ENCODE data around the gene BRAF.
"Not testable (repeated sequence)": the region's sequence is repeated elsewhere in the genome, so short reads cannot be mapped to it uniquely, and the experiment has no call there.

The BRAF gene

DNA sequence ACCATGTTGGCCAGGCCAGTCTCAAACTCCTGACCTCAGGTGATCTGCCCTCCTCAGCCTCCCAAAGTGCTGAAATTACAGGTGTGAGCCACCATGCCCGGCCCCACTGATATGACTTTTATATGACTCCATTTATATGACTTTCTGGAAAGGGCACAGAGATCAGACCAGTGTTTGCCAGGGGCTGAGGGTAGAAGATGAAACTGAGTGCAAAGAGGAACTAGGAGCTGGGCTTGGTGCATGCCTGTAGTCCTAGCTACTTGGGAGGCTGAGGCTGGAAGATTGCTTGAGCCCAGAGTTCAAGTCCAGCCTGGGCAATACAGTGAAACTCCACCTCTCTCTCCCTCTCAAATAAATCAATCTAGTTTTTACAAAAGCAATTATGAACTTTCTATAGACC lies 7.5 kb downstream of the BRAF start:
- no peak for DNase-seq

DNA sequence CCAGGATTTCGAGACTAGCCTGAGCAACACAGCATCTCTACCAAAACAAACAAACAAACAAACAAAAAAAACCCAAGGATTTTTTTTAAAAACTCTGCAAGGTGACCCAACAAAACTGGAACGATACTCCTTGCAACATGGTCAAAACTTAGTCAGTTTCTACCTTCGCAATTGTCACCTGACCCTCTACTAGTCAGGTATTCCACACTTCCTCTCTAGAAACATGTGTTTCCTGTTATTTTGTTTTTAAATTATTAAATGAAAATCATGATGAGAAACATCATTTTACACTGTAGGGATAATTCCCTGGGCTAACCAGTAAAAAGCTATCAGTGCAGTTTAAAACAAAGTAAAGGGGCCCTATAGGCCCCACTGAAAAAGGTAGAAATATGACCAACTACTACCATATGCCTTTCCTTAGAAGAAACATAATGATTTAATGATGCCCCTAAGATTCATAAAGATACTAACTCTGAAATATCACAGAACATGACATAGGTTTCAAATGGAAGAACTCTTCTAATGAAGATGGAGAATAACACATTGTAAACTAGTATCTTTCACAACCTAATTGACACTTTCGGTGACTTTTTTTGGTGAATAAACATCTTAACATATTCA lies 8.7 kb downstream of the BRAF start:
- DNase-seq, result no peak

DNA sequence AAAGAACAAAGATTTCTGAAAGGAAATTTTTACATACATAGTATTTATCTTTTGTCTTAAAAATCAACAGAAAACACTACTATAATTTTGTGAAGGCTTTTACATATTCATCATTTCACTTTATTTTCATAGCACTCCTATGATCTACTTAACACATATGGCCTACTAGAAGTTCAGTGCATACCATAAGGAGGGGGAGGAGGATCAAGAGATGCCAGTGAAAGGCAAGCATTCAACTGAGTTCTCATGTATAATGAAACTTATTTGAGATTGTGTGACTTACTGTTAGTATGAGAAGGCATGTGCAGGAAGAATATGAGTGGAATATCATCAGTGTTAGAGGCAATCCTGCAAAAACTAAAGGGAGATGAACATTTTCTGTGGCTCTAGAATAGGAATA lies 10.6 kb downstream of the BRAF start:
- DNase-seq, result no peak

DNA sequence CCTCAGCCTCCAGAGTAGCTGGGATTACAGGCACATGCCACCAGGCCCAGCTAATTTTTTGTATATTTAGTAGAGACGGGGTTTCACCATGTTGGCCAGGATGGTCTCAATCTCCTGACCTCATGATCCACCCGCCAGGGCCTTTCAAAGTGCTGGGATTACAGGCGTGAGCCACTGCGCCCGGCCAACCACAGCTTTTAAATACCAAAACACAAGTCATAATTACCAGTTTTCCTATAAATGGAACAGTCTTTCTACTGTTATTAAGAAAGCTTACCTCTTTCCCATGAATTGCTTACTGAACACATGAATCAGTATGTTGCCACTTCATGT lies 11.2 kb downstream of the BRAF start:
- not testable (repeated sequence) for DNase-seq

DNA sequence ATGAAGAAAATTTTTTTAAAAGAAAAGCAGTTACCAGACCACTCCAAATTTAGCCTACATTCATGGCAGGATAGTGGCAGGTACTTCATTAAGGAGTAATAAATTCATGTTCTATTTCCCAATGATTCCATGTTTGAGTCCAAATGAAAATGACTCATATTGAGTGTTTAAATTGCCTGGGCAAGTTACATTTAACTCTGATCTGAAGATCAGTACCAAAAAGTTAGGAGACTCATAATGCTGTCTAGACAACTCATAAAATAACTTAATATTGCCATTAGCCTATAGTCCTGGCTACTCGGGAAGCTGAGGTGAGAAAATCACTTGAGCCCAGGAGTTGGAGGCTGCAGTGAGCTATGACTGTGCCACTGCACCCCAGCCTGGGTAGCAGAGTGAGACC lies 13.0 kb downstream of the BRAF start:
- no peak for DNase-seq

DNA sequence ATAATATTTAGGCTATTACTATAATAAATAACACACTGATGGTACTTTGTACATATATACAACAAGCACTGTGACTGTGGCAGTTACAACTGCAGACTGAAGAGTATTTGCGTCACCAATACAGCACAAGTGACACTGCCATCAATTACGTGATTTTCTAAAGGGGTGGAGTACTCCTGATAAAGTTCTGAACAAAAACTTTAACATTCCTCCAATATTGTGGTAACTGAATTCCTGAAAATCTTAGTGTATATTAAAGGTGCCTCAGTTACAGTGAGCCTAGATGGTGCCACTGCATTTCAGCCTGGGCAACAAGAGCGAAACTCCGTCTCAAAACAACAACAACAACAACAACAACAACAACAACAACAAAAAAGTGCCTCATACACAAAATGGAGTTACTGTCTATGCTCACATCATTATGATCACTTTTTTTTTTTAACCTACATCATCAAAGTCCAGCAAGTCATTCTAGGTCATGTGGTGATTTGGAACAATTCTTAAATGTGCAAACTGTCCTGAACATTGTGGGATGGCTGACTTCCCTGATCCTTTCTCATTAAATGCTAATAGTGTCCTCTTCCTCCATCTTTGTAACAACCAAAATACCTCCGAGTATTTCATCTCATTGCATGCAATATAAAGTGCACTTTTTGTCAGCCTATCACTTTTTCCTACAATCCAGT lies 15.1 kb downstream of the BRAF start:
- no peak for DNase-seq

DNA sequence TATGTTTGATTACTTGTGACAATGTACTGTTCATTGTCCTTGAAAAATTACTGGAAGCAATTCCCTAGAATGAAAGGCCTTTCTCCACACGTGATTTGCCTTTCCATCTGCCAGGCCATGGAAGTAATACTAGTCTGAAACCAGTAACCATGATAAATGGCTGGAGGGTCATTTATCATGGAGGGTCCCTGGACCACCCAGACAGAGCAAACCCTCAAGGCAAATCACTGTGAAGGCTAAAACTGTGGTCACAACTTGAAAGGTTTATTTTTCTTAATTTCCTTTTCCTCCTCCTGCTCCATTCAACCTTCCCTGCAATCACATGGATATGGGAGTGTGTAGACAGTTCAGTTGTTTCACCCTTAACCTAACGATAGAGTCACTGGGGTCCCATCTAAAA lies 16.4 kb downstream of the BRAF start:
- no peak for DNase-seq

DNA sequence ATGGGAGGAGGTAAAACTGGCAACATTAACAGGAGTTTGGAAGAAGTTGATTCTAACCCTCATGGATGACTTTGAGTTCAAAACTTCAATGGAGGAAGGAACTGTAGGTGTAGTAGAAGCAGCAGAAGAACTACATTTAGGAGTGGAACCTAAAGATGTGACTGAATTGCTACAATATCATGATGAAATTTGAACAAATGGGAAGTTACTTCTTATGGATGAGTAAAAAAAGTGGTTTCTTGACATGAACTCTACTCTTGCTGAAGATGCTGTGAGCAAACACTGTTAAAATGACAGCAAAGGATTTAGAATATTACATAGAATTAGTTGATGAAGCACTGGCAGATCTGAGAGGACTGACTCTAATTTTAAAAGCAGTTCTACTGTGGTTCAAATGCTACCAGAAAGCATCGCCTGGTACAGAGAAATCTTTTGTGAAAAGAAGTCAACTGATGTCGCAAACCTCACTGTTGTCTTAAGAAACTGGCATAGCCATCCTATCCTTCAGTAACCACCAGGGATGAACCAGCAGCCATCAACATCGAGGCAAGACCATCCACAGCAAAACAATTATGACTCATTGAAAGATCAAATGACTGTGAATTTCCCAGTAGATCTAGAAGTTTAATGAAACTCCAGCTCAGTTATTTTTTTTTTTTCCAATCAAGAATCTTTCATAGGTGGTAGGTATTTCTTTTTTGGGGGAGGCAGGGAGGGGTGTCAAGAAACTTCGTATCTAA lies 20.8 kb downstream of the BRAF start:
- no peak for DNase-seq

DNA sequence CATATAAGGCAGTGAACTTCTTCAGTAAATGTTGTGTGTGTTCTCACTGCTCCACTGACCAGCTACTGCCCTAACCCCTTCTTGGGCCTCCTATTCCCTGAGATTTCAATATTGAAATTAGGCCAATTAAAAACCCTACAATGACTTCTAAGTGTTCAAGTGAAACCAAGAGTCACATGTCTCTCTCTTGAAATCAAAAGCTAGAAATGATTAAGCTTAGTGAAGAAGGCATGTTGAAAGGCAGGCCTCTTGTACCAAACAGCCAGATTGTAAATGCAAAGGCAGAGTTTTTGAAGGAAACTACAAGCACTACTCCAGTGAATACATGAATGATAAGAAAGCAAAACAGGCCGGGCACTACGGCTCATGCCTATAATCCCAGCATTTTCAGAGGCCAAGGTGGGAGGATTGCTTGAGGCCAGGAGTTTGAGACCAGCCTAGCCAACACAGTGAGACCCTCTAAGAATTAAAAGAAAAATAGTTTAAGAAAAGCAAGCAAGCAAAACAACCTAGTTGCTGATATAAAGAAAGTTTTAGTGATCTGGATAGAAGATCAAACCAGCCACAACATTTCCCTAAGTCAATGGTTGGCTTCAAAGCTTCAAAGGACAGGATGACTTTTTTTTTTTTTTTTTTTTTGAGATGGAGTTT lies 22.3 kb downstream of the BRAF start:
- peak; percentile 40 for DNase-seq

DNA sequence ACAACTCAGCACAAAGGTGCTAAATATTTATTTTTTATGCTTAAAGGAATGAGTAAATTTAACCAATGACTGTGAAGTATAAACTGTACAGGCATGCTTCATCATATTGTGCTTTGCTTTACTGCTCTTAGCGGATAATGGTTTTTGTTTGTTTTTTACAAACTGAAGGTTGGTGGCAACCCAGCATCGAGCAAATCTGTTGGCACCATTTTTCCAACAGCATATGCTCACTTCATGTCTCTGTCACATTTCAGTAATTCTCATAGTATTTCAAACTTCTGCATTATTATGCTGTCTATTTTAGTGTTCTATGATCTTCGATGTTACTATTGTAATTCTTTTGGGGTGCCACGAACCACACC lies 22.8 kb downstream of the BRAF start:
- DNase-seq, result no peak

DNA sequence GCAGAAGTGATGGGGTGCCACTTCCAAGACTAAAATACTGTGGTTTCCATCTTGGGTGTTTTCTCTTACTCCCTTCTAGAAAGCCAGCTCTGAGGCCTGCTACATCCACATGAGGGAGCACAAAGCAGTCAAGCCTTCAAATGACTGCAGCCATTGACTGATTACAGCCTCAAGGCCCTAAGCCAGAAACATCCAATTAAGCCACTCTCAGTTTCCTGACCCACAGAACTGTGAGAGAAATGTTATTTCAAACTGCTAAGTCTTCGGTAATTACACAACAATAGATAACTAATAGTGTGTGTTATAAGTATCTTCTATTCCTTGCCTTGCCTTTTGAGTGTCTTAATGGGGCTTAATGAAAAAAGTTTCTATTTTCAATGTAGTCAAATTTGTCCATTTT lies 24.8 kb downstream of the BRAF start:
- DNase-seq, result no peak

DNA sequence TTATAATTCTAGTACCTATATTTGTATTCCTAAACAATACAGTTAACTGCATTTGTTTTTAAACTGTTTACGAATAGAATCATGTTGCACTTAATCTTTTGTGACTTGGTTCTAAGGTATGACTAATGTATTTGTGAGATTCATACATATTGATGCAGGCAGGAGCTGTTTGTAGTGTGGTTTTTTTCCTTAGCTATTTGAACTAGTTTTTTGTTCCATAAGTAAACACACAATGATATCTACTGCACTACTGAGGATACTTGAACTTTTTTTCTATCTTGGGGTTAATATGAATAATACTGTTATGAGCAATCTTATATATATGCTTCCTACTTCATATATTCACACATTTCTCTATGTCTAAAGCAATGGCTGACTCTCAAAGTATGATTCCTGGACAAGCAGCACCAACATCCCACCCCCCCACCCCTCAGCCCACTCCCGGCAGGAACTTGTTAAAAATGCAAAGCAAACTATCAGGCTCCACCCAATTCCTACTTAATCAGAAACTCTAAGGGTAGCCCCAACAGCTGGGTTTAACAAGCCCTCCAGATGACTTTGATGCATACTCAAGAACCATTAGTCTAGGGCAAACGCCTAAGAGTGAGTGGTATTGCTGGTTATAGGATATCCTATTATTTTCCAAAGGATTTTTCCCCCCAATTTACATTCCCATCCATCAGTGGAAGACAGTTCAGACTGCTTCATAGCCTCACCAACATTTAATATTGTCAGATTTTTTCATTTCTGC lies 25.8 kb downstream of the BRAF start:
- DNase-seq, result no peak

DNA sequence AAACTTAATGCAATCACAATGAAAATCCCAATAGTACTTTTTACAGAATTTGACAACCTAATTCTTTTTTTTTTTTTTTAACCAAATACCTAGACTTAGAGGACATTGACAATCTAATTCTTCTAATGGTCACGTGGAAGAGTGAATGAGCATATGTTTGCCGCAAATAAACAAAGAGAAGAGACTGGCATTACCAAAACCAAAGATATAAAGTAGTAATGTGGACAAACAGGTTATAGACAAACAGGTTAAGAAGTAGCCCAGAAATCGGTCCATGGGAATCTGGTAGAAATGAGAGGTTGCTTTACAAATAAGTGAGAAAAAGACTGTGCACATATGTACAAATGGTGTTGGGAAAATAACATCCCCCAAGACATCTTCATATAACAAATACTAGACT lies 27.7 kb downstream of the BRAF start:
- no peak for DNase-seq

DNA sequence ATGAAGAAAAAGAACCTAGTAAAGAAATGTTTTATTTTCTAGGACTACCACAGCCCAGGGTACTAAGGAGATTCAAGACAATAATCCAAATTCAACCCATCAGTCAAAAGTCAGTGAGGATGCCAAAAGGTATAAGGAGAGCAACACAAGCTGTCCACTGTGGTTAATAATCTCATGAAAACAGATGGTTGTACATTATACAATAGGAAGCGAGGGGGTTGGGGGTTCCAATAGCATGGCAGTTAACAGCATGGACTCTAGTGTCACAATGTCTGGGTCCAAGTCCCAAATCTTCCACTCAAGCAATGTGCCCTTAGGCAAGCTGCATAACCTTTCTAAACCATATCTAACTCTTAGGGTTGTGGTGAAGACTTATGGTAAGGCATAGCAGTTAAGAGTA lies 35.1 kb downstream of the BRAF start:
- DNase-seq, result no peak

DNA sequence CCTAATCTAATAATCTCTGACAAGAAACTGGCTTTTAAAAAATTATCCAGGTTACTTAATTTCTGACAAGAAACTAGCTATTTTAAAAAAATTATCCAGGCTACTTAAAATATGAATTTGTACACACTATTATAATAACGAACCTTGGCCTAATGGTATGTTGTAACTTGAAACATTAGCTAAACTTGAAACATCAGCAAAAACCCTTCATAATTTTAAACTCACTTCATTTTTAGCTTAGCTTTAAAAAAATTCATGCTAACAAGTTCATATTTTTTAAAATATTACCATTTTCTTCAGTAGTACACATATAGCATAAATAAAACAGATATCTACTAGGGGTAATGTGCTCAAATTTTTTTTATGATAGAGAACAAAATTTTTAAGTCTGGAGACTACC lies 35.6 kb downstream of the BRAF start:
- no peak for DNase-seq

DNA sequence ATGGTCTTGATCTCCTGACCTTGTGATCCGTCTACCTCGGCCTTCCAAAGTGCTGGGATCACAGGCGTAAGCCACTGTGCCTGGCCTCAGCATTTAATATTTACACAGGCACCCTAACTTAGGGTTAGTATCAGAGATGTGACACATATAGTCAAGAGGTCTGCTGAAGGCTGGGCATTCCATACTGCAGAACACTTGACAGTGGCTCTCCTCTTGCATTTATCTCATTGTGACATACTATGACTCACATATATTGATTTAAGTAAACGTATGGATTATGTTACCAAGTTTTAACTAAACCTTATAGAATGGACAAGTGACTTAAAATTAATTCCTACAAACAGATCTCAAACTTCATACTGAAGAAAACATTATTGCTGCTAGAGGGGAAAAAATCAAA lies 36.6 kb downstream of the BRAF start:
- DNase-seq, result no peak

DNA sequence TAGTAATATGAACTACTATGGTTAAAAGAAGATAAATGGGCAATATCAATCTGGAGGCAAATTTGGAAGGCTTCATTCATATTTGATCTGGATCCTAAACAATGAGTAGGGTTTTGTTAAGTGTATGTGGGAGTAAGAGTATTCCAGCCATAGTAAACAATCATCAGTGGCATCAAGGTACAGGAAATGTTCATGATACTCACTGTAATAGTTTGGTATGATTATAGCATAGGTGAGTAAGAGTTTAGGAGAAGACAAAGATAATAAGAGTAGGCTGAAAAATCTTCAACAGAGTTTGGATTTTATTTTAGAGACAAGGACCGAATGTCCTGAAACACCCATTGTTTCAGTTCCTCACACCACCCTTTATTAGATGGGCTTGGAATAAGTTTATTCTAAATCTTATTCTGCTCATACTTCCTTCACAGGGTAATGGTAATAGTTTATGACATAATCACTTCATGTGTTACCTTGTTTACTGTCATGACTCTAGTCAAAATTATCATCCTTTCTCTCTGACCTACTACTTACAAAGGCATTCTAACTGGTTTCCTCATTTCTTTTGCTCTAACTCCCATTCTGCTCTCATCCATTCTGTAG lies 38.9 kb downstream of the BRAF start:
- DNase-seq, result no peak

DNA sequence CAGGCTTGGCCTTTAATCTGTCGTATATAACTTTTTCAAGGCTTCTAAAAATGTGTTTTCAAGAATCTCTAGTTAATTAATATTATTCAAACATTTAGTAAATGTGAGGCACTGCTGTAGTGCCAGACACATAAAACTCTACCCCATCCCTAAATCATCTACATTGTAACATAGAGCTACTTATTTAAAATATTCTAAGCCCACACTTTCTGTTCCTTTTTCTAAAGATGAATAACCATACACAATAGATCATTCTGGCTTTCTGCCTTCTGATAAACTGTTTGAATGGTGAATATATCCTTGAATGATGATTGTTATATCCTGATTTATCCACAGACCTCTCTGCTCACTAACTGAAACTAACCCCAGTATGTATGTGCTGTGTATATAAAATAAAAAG lies 41.4 kb downstream of the BRAF start:
- no peak for DNase-seq

DNA sequence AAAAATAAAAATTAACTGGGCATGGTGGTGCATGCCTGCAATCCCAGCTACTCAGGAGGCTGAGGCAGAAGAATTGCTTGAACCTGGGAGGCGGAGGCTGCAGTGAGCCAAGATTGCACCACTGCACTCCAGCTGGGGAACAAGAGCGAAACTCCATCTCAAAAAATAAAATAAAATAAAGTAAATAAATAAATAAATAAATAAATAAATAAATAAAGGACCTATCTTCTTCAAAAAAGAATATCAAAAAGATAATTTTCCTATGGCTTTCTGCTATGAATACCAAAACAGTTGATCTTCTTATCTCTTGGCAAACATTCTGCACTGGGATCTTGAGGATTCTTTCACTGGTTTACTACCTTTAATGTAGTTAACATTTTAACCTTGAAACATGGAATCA lies 41.9 kb downstream of the BRAF start:
- not testable (repeated sequence) for DNase-seq

DNA sequence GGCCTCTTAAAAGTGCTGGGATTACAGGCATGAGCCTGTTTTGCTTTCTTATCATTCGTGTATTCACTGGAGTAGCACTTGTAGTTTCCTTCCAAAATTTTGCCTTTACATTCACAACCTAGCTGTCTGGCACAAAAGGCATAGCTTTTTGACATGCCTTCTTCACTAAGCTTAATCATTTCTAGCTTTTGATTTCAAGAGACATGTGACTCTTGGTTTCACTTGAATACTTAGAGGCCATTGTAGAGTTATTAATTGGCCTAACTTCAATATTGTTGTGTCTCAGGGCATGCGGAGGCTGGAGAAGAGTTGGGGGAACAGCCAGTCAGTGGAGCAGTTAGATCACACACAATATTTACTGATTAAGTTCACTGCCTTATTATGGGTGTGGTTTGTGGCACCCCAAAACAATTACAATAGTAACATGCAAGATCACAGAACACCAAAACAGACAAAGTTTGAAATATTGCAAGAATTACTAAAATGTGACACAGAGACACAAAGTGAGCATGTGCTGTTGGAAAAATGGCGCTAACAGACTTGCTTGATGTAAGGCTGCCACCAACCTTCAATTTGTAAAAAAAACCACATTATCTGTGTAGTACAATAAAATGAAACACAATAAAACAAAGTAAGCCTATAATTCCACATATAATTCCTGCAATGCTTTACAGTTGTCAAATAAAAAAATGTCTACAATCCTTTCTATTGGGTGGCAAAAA lies 43.1 kb downstream of the BRAF start:
- no peak for DNase-seq

DNA sequence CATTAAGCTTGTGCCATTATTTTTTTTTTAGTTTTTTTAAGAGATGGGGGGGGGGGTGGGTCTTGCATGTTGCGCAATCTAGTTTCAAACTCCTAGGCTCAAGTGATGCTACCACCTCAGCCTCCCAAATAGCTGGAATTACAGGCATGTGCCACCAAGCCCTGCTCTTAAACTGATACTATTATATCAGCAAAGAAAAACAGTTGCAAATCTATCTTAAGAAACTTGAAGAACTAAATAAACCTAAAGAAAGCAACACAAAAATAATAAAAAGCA lies 47.5 kb downstream of the BRAF start:
- DNase-seq, result no peak

DNA sequence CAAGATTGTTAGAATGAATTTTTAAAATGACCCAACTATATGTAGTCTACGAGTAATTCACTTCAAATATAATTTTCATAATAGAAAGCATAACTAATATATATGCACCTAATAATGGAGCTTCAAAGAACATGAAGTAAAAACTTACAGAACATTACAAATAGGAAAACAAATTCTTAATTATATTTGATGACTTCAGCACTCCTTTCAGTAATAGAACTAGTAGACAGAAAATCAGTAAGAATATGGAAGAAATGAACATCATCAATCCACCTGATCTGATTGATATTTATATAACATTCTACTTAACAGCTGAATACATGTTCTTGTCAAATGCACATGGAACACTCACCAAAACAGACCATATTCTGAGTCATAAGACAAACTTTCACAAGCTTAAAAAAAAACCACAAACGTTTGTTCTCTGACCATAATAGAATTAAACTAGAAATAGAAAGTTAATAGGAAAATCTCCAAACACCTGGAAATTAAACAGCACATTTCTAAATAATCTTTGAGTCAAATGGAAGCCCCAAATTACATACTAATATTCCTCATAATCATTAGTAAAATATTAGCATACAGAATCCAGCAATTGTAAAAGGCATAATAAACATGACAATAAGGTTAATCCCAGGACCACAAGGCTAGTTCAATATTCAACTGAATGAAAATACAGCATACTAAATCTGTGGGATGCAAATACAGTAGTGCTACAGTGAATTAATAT lies 48.0 kb downstream of the BRAF start:
- DNase-seq, result no peak
